T-helper 9 cell (primary cell): ENCODE measurements around the gene CHST10.
"Not testable (repeated sequence)": the region's sequence is repeated elsewhere in the genome, so short reads cannot be mapped to it uniquely, and the experiment has no call there.

ENCODE experiments used
- DNase-seq: peaks from one replicate; pipeline ENCODE4 v3.0.0-alpha.2; 2020

The CHST10 gene

GRCh38 chr2:100391735-100392515 is 25.5 kb downstream of the CHST10 start:
- DNase-seq: no peak

GRCh38 chr2:100390001-100390940 is 27.2 kb downstream of the CHST10 start:
- no peak for DNase-seq

GRCh38 chr2:100388703-100389102 is 28.8 kb downstream of the CHST10 start:
- DNase-seq: no peak

GRCh38 chr2:100383954-100384353 is 33.5 kb downstream of the CHST10 start:
- DNase-seq: no peak

GRCh38 chr2:100383306-100383705 is 34.2 kb downstream of the CHST10 start:
- no peak for DNase-seq

GRCh38 chr2:100381240-100381639 is 36.2 kb downstream of the CHST10 start:
- peak; percentile 63 for DNase-seq

- DNase-seq: no peak
These were observed 36.8 kb downstream of the CHST10 start for GRCh38 chr2:100380681-100381080.

GRCh38 chr2:100376836-100377235 is 40.6 kb downstream of the CHST10 start:
- DNase-seq: no peak

GRCh38 chr2:100367163-100367562 is 50.3 kb downstream of the CHST10 start:
- DNase-seq: no peak

- DNase-seq: no peak
These were observed 52.0 kb downstream of the CHST10 start for GRCh38 chr2:100365434-100365833.

GRCh38 chr2:100362269-100362668 is 55.2 kb downstream of the CHST10 start:
- DNase-seq: not testable (repeated sequence)

- no peak for DNase-seq
These were observed 57.9 kb downstream of the CHST10 start for GRCh38 chr2:100359576-100359975.

- no peak for DNase-seq
These were observed 58.9 kb downstream of the CHST10 start for GRCh38 chr2:100358554-100358953.

- DNase-seq: no peak
These were observed 64.9 kb downstream of the CHST10 start for GRCh38 chr2:100352521-100352920.

GRCh38 chr2:100350661-100351185 is 66.7 kb downstream of the CHST10 start:
- no peak for DNase-seq

GRCh38 chr2:100345144-100345543 is 72.3 kb downstream of the CHST10 start:
- DNase-seq: not testable (repeated sequence)

- DNase-seq: no peak
These were observed 73.0 kb downstream of the CHST10 start for GRCh38 chr2:100344433-100344832.

- not testable (repeated sequence) for DNase-seq
These were observed 75.0 kb downstream of the CHST10 start for GRCh38 chr2:100342466-100342865.
